Sigmoid colon (tissue), 7 donors: ENCODE data around the gene EXOC6. TPM values are rescaled to one million over a fixed set of nuclear protein-coding genes. Genes with fewer than 3 reads are reported as not detected.
"Not testable (repeated sequence)": the region's sequence is repeated elsewhere in the genome, so short reads cannot be mapped to it uniquely, and the experiment has no call there.

Experiments used
- DNase-seq: peaks from one replicate; pipeline ENCODE4 v3.0.0-alpha.2; 2019
- H3K27ac ChIP-seq, 4 donors: fragments of 200-600 bp; sonication (generic); one replicate each; pipeline ENCODE4 v1.5.1; 2016 to 2019; ENCODE audit warnings: mild to moderate bottlenecking in 1 of 4
- H3K27me3 ChIP-seq, 3 donors: fragments of 200-600 bp; sonication (generic); one replicate each; pipeline ENCODE4 v1.5.1; 2019; ENCODE audit warnings: mild to moderate bottlenecking in 1 of 3
- H3K36me3 ChIP-seq, 4 donors: fragments of 200-600 bp; sonication (generic); one replicate each; pipeline ENCODE4 v1.5.1; 2016 to 2019
- H3K4me1 ChIP-seq, 4 donors: fragments of 200-600 bp; sonication (generic); one replicate each; pipeline ENCODE4 v1.5.1; 2017 to 2019
- H3K4me3 ChIP-seq, 4 donors: fragments of 200-600 bp; sonication (generic); one replicate each; pipeline ENCODE4 v1.5.1; 2017 to 2019; ENCODE audit warnings: mild to moderate bottlenecking in 2 of 4, moderate library complexity in 1 of 4
- H3K9me3 ChIP-seq, 4 donors: fragments of 200-600 bp in 3 of 4; sonication (generic) in 3 of 4; one replicate each; pipeline versions ENCODE4 v1.5.1 to v1.6.1; 2013 to 2019
- CTCF ChIP-seq, 4 experiments: fragments of 450-650 bp in 3 of 4; fragments of 200-600 bp in 1 of 4; IDR thresholded peaks; one replicate each; pipeline ENCODE4 v1.5.1; 2016 to 2019; ENCODE audit warnings: antibody characterized with exemption in 4 of 4, mild to moderate bottlenecking in 3 of 4, moderate library complexity in 2 of 4
- EP300 ChIP-seq, 4 donors: sonication (generic); formaldehyde crosslinking; IDR thresholded peaks; one replicate each; pipeline ENCODE4 v1.6.1; 2017; ENCODE audit warnings: antibody characterized with exemption in 4 of 4
- POLR2A ChIP-seq, 2 donors: fragments of 450-650 bp; IDR thresholded peaks; one replicate each; pipeline ENCODE4 v1.6.1; 2016; ENCODE audit warnings: antibody characterized with exemption in 2 of 2, mild to moderate bottlenecking in 2 of 2, moderate library complexity in 2 of 2
- POLR2AphosphoS5 ChIP-seq, 4 donors: sonication (generic); formaldehyde crosslinking; IDR thresholded peaks; one replicate each; pipeline ENCODE4 v1.6.1; 2017; ENCODE audit warnings: antibody characterized with exemption in 4 of 4
- WGBS, 2 donors: extraction: QIAGEN DNeasy Blood & Tissue Kit; methylation state at CpG; one replicate each; pipeline ENCODE4 v1.1.7; 2013; 5-methylcytosine and 5-hydroxymethylcytosine counted together
- intact Hi-C: fragments of 100-400 bp; cut with DNase I; formaldehyde crosslinking; loops from one replicate; pipeline ENCODE4 v1.15.1; 2023
- polyA plus RNA-seq, 3 donors: library from polyadenylated mRNA; stranded (reverse); fragments of 200-250 nt; gene quantifications; one replicate each; pipeline ENCODE4 v1.2.3, GENCODE V29; 2013
- total RNA-seq, 4 donors: library from RNA; depleted of rRNA; stranded (reverse); fragments of >200 nt; gene quantifications; one replicate each; pipeline ENCODE4 v1.1.0, GENCODE V29; 2016
- donor health status: healthy with polysubstance abuse.
- donor health status: Bipolar disorder and iron deficiency.
- donor health status: healthy.

EXOC6 gene
- total and polyA plus RNA-seq, 7 donors, result 6.6 to 20.2 (median 16.6) TPM

GRCh38 chr10:92901819-92902251 lies 53.5 kb downstream of the EXOC6 start:
- 87 to 96% methylated on average over 3 of the region's 3 CpGs for WGBS, 2 donors
- TF ChIP-seq CTCF (IDR thresholded peaks at IDR 0.05) (no peak), POLR2AphosphoS5 (IDR thresholded peaks at IDR 0.05) (no peak), POLR2A (IDR thresholded peaks at IDR 0.05) (no peak), EP300 (IDR thresholded peaks at IDR 0.05) (no peak)

GRCh38 chr10:92903633-92904032 lies 55.3 kb downstream of the EXOC6 start:
- WGBS, 2 donors, result 64 to 94% methylated on average over 1 of the region's 1 CpG
- H3K36me3 ChIP-seq, result no peaks in the 10 kb centered on the region
- intact Hi-C loops, result no loop called here
- H3K4me3 ChIP-seq, result no peak overlapping the region
- DNase-seq, result no peak
- H3K9me3 ChIP-seq, result no peaks in the 10 kb centered on the region
- no peaks in the 10 kb centered on the region for H3K4me1 ChIP-seq
- TF ChIP-seq CTCF (IDR thresholded peaks at IDR 0.05), result no peak
- no peak for TF ChIP-seq EP300 (IDR thresholded peaks at IDR 0.05)
- no peak for TF ChIP-seq POLR2AphosphoS5 (IDR thresholded peaks at IDR 0.05)
- TF ChIP-seq POLR2A (IDR thresholded peaks at IDR 0.05), result no peak
- no peak overlapping the region for H3K27ac ChIP-seq
- H3K27me3 ChIP-seq, result no peaks in the 10 kb centered on the region

More at GRCh38 chr10:92901819-92902251, 53.5 kb downstream of the EXOC6 start:
- Histone ChIP-seq H3K36me3 (peaks cover 0 to 7% (median 0%) of the 10 kb centered on the region in 4 donors), H3K9me3 (no peaks in the 10 kb centered on the region), H3K4me1 (no peaks in the 10 kb centered on the region), H3K27me3 (no peaks in the 10 kb centered on the region), H3K4me3 (no peak overlapping the region), H3K27ac (no peak overlapping the region)
- intact Hi-C loops, result no loop called here
- DNase-seq, result no peak

- WGBS, 2 donors, result 97% methylated on average over 4 of the region's 4 CpGs
- no peaks in the 10 kb centered on the region for H3K4me1 ChIP-seq
- TF ChIP-seq EP300 (IDR thresholded peaks at IDR 0.05) (no peak), CTCF (IDR thresholded peaks at IDR 0.05) (no peak)
- peaks cover 0 to 6% (median 0%) of the 10 kb centered on the region in 4 donors for H3K36me3 ChIP-seq
- intact Hi-C loops, result no loop called here
- no peaks in the 10 kb centered on the region for H3K9me3 ChIP-seq
- DNase-seq, result no peak
- no peak overlapping the region for H3K4me3 ChIP-seq
- no peak overlapping the region for H3K27ac ChIP-seq
- H3K27me3 ChIP-seq, result no peaks in the 10 kb centered on the region
Measured at GRCh38 chr10:92907280-92907679, 59.0 kb downstream of the EXOC6 start.

- H3K36me3 ChIP-seq, result peaks cover 0 to 15% (median 0%) of the 10 kb centered on the region in 4 donors
- H3K9me3 ChIP-seq, DNase-seq, intact Hi-C loops, H3K27ac ChIP-seq, H3K27me3 ChIP-seq, H3K4me3 ChIP-seq, H3K4me1 ChIP-seq: not testable (repeated sequence)
- 66 to 73% methylated on average over 4 of the region's 4 CpGs for WGBS, 2 donors
Measured at GRCh38 chr10:92912631-92913030, 64.3 kb downstream of the EXOC6 start.

GRCh38 chr10:92913973-92914372 lies 65.7 kb downstream of the EXOC6 start:
- no peak for TF ChIP-seq POLR2A (IDR thresholded peaks at IDR 0.05)
- TF ChIP-seq POLR2AphosphoS5 (IDR thresholded peaks at IDR 0.05), result no peak
- TF ChIP-seq EP300 (IDR thresholded peaks at IDR 0.05), result no peak
- no peak for TF ChIP-seq CTCF (IDR thresholded peaks at IDR 0.05)
- H3K36me3 ChIP-seq, result peaks cover 0 to 17% (median 0%) of the 10 kb centered on the region in 4 donors

More at GRCh38 chr10:92913973-92914372, 65.7 kb downstream of the EXOC6 start:
- Histone ChIP-seq H3K4me3 (no peak overlapping the region), H3K9me3 (no peaks in the 10 kb centered on the region), H3K4me1 (no peaks in the 10 kb centered on the region), H3K27me3 (no peaks in the 10 kb centered on the region), H3K27ac (no peak overlapping the region)
- WGBS, 2 donors, result 87 to 88% methylated on average over 6 of the region's 6 CpGs
- intact Hi-C loops, result no loop called here
- DNase-seq, result no peak
